Epithelial cell of proximal tubule (primary cell): ENCODE data around the gene PARD3B. TPM values are rescaled to one million over a fixed set of nuclear protein-coding genes. Genes with fewer than 3 reads are reported as not detected.

Source experiments
- DNase-seq: peaks from one replicate; pipeline ENCODE4 v3.0.0-alpha.2; 2011; ENCODE audit warnings: low read depth
- H3K4me3 ChIP-seq: 2 replicates; pipeline ENCODE4 v1.5.1; 2011; ENCODE audit warnings: low read depth, mild to moderate bottlenecking, low read length
- CTCF ChIP-seq: conservative IDR thresholded peaks from 2 replicates; pipeline ENCODE4 v1.5.1; 2012; ENCODE audit warnings: low read depth, mild to moderate bottlenecking, low read length
- total RNA-seq: library from RNA; depleted of rRNA; stranded (reverse); fragments of >200 nt; gene quantifications from 2 replicates; pipeline ENCODE4 v1.2.3, GENCODE V29; 2015

The PARD3B gene
- total RNA-seq, 1 donor from 2014 or later, result 3.6 TPM

GRCh38 chr2:204913854-204914464 lies 368.7 kb downstream of the PARD3B start:
- no peak for DNase-seq
- TF ChIP-seq CTCF, result no peak
- H3K4me3 ChIP-seq, result no peak overlapping the region

- no peak for TF ChIP-seq CTCF
- no peak overlapping the region for H3K4me3 ChIP-seq
- no peak for DNase-seq
Measured at GRCh38 chr2:204914708-204915107, 369.4 kb downstream of the PARD3B start.

- no peak overlapping the region for H3K4me3 ChIP-seq
- DNase-seq, result no peak
- TF ChIP-seq CTCF, result no peak
Measured at GRCh38 chr2:204917089-204917701, 371.9 kb downstream of the PARD3B start.

- no peak overlapping the region for H3K4me3 ChIP-seq
- TF ChIP-seq CTCF, result no peak
- no peak for DNase-seq
Measured at GRCh38 chr2:204920776-204921175, 375.5 kb downstream of the PARD3B start.

GRCh38 chr2:204923957-204924356 lies 378.7 kb downstream of the PARD3B start:
- TF ChIP-seq CTCF, result no peak

GRCh38 chr2:204931562-204931961 lies 386.3 kb downstream of the PARD3B start:
- no peak overlapping the region for H3K4me3 ChIP-seq
- no peak for DNase-seq
- TF ChIP-seq CTCF, result no peak

More at GRCh38 chr2:204923957-204924356, 378.7 kb downstream of the PARD3B start:
- peak; percentile 9 for DNase-seq
- no peak overlapping the region for H3K4me3 ChIP-seq
